Tibial nerve (tissue), 4 donors: Measurements from ENCODE around the gene CPLANE2. TPM values are rescaled to one million over a fixed set of nuclear protein-coding genes. Genes with fewer than 3 reads are reported as not detected.
"Not testable (repeated sequence)": the region's sequence is repeated elsewhere in the genome, so short reads cannot be mapped to it uniquely, and the experiment has no call there.

Experiments
- DNase-seq, 2 donors: peaks; one replicate each; pipeline ENCODE4 v3.0.0-alpha.2; 2019; ENCODE audit warnings: low spot score in 2 of 2
- H3K27ac ChIP-seq, 4 donors: fragments of 200-600 bp; sonication (generic) in 3 of 4; one replicate each; pipeline ENCODE4 v1.5.1; 2017 to 2019; ENCODE audit warnings: mild to moderate bottlenecking in 1 of 4
- H3K27me3 ChIP-seq, 2 donors: fragments of 200-600 bp; sonication (generic) in 1 of 2; one replicate each; pipeline versions ENCODE4 v1.5.1 to v1.6.0; 2017 to 2019
- H3K36me3 ChIP-seq, 3 donors: fragments of 200-600 bp; sonication (generic); one replicate each; pipeline ENCODE4 v1.5.1; 2018 to 2019
- H3K4me1 ChIP-seq, 4 donors: fragments of 200-600 bp; sonication (generic) in 3 of 4; one replicate each; pipeline ENCODE4 v1.5.1; 2017 to 2019
- H3K4me3 ChIP-seq, 4 donors: fragments of 200-600 bp; sonication (generic) in 3 of 4; one replicate each; pipeline ENCODE4 v1.5.1; 2017 to 2019; ENCODE audit warnings: mild to moderate bottlenecking in 1 of 4, moderate library complexity in 1 of 4
- H3K9me3 ChIP-seq, 4 donors: fragments of 200-600 bp; sonication (generic) in 3 of 4; one replicate each; pipeline ENCODE4 v1.5.1; 2017 to 2019
- EP300 ChIP-seq, 2 donors: sonication (generic); formaldehyde crosslinking; IDR thresholded peaks; one replicate each; pipeline ENCODE4 v1.6.1; 2017; ENCODE audit warnings: antibody characterized with exemption in 2 of 2, mild to moderate bottlenecking in 1 of 2
- POLR2A ChIP-seq, 2 donors: fragments of 450-650 bp; IDR thresholded peaks; one replicate each; pipeline ENCODE4 v1.6.1; 2017; ENCODE audit warnings: antibody characterized with exemption in 2 of 2, mild to moderate bottlenecking in 2 of 2, moderate library complexity in 2 of 2
- WGBS, 2 donors: methylation state at CpG; one replicate each; pipeline ENCODE4 v1.1.5; 2018; 5-methylcytosine and 5-hydroxymethylcytosine counted together
- total RNA-seq, 4 donors: library from RNA; depleted of rRNA; stranded (reverse); fragments of >200 nt; gene quantifications; one replicate each; pipeline ENCODE4 v1.1.0, GENCODE V29; 2016
- TF ChIP-seq, protein P1 (sequence below), 5 experiments: fragments of 200-600 bp in 3 of 5; fragments of 450-650 bp in 2 of 5; sonication (generic) in 3 of 5; IDR thresholded peaks; one replicate each; pipeline ENCODE4 v1.5.1; 2016 to 2019; ENCODE audit warnings: antibody characterized with exemption in 5 of 5, mild to moderate bottlenecking in 3 of 5, moderate library complexity in 2 of 5

CPLANE2 gene
- total RNA-seq, 4 donors from 2014 or later = 3.6 to 14.4 (median 9.6) TPM

DNA sequence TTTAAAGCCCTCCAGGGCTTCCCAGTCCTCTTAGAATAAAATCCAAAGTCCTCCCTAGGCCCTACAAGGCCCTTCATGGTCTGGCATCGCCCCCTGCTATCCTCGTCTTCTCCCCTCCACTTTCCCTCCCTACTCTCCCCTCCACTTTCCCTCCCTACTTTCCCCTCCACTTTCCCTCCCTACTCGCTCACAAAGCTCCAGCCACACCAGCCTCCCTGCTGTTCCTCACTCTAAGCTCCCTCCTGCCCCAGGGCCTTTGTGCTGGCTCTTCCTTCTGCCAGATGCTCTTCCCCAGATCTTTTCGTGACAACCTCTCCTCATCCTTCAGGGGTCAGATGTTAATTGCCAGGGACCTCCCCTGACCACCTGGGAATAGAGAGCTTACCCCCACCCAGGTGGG lies 37.3 kb downstream of the CPLANE2 start:
- Histone ChIP-seq H3K9me3 (no peaks in the 10 kb centered on the region), H3K4me3 (no peak overlapping the region), H3K36me3 (peaks cover 0 to 33% (median 0%) of the 10 kb centered on the region in 3 donors), H3K4me1 (peaks cover 0 to 9% (median 0%) of the 10 kb centered on the region in 4 donors), H3K27me3 (no peaks in the 10 kb centered on the region), H3K27ac (no peak overlapping the region)
- TF ChIP-seq EP300 (IDR thresholded peaks at IDR 0.05) (no peak), POLR2A (IDR thresholded peaks at IDR 0.05) (no peak)
- TF ChIP-seq, protein P1, sequence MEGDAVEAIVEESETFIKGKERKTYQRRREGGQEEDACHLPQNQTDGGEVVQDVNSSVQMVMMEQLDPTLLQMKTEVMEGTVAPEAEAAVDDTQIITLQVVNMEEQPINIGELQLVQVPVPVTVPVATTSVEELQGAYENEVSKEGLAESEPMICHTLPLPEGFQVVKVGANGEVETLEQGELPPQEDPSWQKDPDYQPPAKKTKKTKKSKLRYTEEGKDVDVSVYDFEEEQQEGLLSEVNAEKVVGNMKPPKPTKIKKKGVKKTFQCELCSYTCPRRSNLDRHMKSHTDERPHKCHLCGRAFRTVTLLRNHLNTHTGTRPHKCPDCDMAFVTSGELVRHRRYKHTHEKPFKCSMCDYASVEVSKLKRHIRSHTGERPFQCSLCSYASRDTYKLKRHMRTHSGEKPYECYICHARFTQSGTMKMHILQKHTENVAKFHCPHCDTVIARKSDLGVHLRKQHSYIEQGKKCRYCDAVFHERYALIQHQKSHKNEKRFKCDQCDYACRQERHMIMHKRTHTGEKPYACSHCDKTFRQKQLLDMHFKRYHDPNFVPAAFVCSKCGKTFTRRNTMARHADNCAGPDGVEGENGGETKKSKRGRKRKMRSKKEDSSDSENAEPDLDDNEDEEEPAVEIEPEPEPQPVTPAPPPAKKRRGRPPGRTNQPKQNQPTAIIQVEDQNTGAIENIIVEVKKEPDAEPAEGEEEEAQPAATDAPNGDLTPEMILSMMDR (IDR thresholded peaks at IDR 0.05) = no peak
- WGBS, 2 donors = 78 to 85% methylated on average over 4 of the region's 4 CpGs
- DNase-seq = no peak

DNA sequence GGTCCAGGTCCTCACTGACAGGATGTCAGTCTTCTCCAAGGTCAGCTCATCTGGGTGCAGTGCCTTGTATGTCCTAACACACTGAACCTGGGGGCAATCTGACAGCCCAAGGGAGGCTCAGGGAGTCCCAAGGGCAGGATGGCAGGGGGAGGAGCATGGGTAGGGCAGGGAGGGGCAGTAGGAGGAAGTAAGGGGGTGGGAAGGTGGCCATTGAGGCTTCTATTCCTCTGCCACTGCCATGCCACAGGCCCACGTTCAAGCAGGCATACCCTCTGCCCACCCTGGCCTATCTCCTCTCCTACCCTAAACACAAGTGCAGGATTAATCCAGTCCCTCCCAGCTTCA lies 37.9 kb downstream of the CPLANE2 start:
- no peak for DNase-seq
- 67 to 80% methylated on average over 1 of the region's 1 CpG for WGBS, 2 donors

DNA sequence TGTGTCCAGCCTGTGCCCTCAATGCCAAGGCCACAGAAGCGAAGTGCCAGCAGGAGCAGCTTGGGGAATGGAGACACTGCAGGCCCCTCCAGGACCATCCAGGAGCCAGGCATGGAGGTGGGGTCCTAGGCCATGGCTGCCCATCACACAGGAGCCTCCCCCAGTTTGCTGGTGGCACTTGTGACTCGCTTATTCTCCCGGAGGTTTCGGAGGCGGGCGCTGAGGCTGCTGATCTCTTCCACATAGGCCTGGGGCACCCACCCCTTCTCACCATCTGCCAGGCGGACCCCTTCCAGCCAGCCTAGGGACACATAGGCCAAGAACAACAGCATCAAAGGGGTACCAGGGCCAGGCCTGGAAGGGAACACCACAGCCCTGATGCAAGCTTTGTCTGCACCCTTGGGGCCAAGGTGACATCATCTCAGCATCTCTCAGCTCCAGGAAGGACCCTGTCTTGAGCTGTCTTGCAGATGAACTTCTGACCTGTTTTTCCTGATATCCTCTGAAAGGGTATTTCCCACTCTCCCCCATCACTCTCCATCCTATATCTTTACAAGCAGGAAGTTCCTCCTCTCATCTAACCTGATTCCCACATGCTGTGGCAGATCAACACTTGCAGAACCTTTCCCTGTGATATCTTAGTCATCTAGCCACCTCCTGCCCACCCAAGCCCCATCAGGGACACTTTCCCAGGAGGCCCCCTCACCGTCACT lies 38.4 kb downstream of the CPLANE2 start:
- Histone ChIP-seq H3K27ac (no peak overlapping the region), H3K4me3 (no peak overlapping the region), H3K4me1 (peaks cover 0 to 9% (median 0%) of the 10 kb centered on the region in 4 donors), H3K27me3 (no peaks in the 10 kb centered on the region), H3K36me3 (peaks cover 0 to 31% (median 0%) of the 10 kb centered on the region in 3 donors), H3K9me3 (no peaks in the 10 kb centered on the region)
- TF ChIP-seq POLR2A (IDR thresholded peaks at IDR 0.05) (no peak), EP300 (IDR thresholded peaks at IDR 0.05) (no peak)
- TF ChIP-seq, protein P1 (IDR thresholded peaks at IDR 0.05) = no peak
- 93 to 95% methylated on average over 8 of the region's 8 CpGs for WGBS, 2 donors
- DNase-seq = no peak

More for the DNA sequence above, 37.9 kb downstream of the CPLANE2 start:
- TF ChIP-seq EP300 (IDR thresholded peaks at IDR 0.05) = no peak
- TF ChIP-seq, protein P1 (IDR thresholded peaks at IDR 0.05) = no peak
- no peak for TF ChIP-seq POLR2A (IDR thresholded peaks at IDR 0.05)
- H3K27ac ChIP-seq = no peak overlapping the region
- H3K4me3 ChIP-seq = no peak overlapping the region
- H3K9me3 ChIP-seq = no peaks in the 10 kb centered on the region
- peaks cover 0 to 31% (median 0%) of the 10 kb centered on the region in 3 donors for H3K36me3 ChIP-seq
- H3K4me1 ChIP-seq = peaks cover 0 to 9% (median 0%) of the 10 kb centered on the region in 4 donors
- no peaks in the 10 kb centered on the region for H3K27me3 ChIP-seq

DNA sequence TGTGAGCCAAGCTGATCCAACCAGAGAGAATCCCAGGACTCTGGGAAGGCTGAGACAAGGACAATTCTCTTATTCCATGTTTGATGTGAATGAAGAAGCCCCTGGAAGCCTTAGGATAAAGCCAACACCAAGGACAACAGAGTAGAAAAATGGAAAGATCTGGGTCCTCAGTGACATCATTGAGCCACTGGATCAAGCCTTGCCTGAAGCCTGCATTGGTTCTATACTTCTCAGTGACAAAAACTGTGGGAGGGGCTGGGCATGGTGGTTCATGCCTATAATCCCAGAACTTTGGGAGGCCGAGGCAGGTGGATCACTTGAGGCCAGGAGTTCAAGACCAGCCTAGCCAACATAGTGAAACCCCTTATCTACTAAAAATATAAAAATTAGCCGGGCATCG lies 40.1 kb downstream of the CPLANE2 start:
- no peak for DNase-seq
- Histone ChIP-seq H3K36me3 (peaks cover 0 to 21% (median 0%) of the 10 kb centered on the region in 3 donors), H3K9me3 (no peaks in the 10 kb centered on the region), H3K27me3 (no peaks in the 10 kb centered on the region), H3K4me3 (no peak overlapping the region), H3K4me1 (no peaks in the 10 kb centered on the region), H3K27ac (no peak overlapping the region)
- TF ChIP-seq, protein P1 (IDR thresholded peaks at IDR 0.05) = no peak
- no peak for TF ChIP-seq POLR2A (IDR thresholded peaks at IDR 0.05)
- no peak for TF ChIP-seq EP300 (IDR thresholded peaks at IDR 0.05)
- WGBS, 2 donors = 91 to 94% methylated on average over 2 of the region's 3 CpGs

DNA sequence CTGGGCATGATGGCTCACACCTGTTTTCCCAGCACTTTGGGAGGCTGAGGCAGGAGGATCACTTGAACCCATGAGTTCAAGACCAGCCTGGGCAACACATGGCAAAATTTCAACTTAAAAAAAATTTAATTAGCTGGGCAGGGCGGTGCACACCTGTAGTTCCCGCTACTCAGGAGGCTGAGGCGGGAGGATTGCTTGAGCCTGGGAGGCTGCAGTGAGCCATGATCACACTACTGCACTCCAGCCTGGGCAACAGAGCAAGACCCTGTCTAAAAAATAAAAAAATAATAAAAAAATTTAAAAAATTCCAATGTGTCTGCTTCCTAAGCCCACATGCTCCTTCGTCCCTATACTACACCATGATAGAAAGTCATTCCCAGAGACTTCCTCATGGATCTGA lies 40.8 kb downstream of the CPLANE2 start:
- WGBS, 2 donors = 91 to 94% methylated on average over 4 of the region's 4 CpGs
- H3K36me3 ChIP-seq = peaks cover 0 to 14% (median 0%) of the 10 kb centered on the region in 3 donors
- DNase-seq, H3K4me3 ChIP-seq, H3K27ac ChIP-seq, H3K9me3 ChIP-seq, H3K4me1 ChIP-seq, H3K27me3 ChIP-seq: not testable (repeated sequence)
